HG02623 (cell line): ENCODE results near the gene TUBB3.
"Not testable (repeated sequence)": the region's sequence is repeated elsewhere in the genome, so short reads cannot be mapped to it uniquely, and the experiment has no call there.

Experiments
- ATAC-seq: cut with Tn5 transposase; IDR thresholded peaks from one replicate; pipeline ENCODE4 v1.9.1; 2021; ENCODE audit warnings: moderate library complexity; ENCODE audit not compliant: unreplicated experiment

The TUBB3 gene

GRCh38 chr16:89917773-89918452, 5.2 kb upstream of the TUBB3 start:
- peak; percentile 71 for ATAC-seq

DNA sequence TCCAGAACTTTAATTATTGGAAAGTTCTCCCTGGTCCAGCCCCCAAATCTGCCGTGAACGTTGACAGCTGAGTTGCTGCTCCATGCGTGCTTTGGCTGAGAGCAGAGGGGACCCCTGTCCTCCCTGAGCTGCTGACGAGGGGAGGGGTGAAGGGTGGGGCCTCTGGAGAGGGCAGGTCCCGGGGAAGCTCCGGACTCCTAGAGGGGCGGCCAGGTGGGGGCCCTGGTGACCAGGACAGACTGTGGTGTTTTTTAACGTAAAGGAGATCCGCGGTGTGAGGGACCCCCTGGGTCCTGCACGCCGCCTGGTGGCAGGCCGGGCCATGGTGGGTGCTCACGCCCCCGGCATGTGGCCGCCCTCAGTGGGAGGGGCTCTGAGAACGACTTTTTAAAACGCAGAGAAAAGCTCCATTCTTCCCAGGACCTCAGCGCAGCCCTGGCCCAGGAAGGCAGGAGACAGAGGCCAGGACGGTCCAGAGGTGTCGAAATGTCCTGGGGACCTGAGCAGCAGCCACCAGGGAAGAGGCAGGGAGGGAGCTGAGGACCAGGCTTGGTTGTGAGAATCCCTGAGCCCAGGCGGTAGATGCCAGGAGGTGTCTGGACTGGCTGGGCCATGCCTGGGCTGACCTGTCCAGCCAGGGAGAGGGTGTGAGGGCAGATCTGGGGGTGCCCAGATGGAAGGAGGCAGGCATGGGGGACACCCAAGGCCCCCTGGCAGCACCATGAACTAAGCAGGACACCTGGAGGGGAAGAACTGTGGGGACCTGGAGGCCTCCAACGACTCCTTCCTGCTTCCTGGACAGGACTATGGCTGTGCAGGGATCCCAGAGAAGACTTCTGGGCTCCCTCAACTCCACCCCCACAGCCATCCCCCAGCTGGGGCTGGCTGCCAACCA, 4.4 kb upstream of the TUBB3 start, which contains the start of gene MC1R:
TSS of gene MC1R (plus strand) at position 410 of the 895 bp plus-strand sequence. CDS start at position 807, 397 bp downstream.
- no peak for ATAC-seq

DNA sequence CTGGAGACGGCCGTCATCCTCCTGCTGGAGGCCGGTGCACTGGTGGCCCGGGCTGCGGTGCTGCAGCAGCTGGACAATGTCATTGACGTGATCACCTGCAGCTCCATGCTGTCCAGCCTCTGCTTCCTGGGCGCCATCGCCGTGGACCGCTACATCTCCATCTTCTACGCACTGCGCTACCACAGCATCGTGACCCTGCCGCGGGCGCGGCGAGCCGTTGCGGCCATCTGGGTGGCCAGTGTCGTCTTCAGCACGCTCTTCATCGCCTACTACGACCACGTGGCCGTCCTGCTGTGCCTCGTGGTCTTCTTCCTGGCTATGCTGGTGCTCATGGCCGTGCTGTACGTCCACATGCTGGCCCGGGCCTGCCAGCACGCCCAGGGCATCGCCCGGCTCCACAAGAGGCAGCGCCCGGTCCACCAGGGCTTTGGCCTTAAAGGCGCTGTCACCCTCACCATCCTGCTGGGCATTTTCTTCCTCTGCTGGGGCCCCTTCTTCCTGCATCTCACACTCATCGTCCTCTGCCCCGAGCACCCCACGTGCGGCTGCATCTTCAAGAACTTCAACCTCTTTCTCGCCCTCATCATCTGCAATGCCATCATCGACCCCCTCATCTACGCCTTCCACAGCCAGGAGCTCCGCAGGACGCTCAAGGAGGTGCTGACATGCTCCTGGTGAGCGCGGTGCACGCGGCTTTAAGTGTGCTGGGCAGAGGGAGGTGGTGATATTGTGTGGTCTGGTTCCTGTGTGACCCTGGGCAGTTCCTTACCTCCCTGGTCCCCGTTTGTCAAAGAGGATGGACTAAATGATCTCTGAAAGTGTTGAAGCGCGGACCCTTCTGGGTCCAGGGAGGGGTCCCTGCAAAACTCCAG, 3.4 kb upstream of the TUBB3 start:
- no peak for ATAC-seq

DNA sequence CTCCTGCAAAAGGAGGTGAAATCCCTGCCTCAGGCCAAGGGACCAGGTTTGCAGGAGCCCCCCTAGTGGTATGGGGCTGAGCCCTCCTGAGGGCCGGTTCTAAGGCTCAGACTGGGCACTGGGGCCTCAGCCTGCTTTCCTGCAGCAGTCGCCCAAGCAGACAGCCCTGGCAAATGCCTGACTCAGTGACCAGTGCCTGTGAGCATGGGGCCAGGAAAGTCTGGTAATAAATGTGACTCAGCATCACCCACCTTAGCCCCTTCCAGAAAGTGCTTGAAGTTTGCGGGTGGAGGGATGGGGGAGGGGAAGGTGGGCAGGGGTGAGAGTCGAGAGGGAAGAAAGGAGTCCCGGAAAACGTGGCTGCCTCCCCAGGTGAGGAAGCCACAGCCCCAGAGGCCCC, 2.4 kb upstream of the TUBB3 start:
- no peak for ATAC-seq

DNA sequence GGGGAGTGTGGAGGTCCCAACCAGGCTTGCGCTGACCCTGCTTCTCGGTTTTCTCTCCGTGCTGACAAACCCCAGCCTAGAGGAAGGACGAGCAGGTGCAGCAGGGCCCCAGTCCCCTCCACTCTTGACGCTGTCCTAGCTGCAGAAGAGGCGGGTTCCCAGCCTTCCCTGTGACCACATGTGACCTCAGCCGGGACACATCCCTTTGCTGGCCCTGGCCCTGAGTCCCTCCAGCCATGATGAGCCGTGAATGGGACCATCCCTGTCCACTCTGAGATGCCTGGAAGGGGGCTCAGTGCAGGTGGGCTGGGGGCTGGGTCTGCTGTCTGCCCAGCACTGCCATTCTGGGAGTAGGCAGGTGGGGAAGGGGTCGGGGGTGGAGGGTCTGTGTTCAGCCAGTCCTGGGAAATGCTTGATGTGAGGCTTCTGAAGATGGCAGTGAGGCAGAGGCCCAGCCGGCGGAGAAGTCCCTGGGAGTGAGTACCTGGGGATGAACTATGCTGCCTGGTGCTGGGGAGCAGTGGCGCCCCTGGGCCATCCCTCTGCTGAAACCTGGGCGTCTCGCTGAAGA, 1.9 kb upstream of the TUBB3 start:
- ATAC-seq, result no peak

- no peak for ATAC-seq
Measured at GRCh38 chr16:89921702-89922476, 1.3 kb upstream of the TUBB3 start.

GRCh38 chr16:89922477-89922883, 662 bp upstream of the TUBB3 start:
- ATAC-seq, result no peak

GRCh38 chr16:89923640-89924296, 626 bp downstream of the TUBB3 start:
- ATAC-seq, result no peak

- no peak for ATAC-seq
Measured at GRCh38 chr16:89924297-89924924, 1.3 kb downstream of the TUBB3 start.

GRCh38 chr16:89924925-89925307, 1.8 kb downstream of the TUBB3 start:
- no peak for ATAC-seq

GRCh38 chr16:89925596-89926079, 2.5 kb downstream of the TUBB3 start:
- ATAC-seq, result no peak

DNA sequence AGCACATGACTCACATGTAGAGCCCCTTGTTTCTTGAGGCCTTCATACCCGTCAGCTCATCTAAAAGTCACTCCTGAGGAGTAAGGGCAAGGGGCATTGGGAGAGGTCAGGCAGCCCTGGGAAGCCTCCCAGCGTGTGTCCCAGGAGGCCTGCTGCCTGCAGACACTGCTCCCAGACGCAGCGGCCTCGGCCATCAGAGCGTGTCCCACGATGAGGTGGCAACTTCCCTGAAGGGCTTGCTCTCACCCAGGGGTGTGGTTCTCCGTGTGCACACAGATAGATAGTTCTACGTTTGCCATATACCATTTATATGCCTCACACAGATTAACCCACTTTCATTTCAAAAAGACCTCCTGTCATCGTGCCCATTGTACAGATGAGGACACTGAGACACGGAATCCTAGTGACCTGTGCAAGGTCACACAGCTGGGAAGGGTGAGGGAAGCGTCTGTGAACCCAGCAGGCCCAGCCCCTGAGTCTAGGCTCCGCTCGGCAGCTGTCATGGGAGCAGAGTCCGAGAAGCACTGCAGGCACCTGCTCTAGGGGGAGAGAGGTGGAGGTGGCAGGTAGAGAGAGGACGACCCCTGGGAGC, 8.3 kb downstream of the TUBB3 start:
- ATAC-seq, result no peak

GRCh38 chr16:89931964-89932363, 8.8 kb downstream of the TUBB3 start:
- ATAC-seq, result no peak

- not testable (repeated sequence) for ATAC-seq
Measured at GRCh38 chr16:89934019-89934418, 10.9 kb downstream of the TUBB3 start.

- ATAC-seq, result no peak
Measured at GRCh38 chr16:89934611-89935553, 11.7 kb downstream of the TUBB3 start.

DNA sequence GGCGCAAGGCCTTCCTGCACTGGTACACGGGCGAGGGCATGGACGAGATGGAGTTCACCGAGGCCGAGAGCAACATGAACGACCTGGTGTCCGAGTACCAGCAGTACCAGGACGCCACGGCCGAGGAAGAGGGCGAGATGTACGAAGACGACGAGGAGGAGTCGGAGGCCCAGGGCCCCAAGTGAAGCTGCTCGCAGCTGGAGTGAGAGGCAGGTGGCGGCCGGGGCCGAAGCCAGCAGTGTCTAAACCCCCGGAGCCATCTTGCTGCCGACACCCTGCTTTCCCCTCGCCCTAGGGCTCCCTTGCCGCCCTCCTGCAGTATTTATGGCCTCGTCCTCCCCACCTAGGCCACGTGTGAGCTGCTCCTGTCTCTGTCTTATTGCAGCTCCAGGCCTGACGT, 12.5 kb downstream of the TUBB3 start:
- ATAC-seq, result not testable (repeated sequence)

- ATAC-seq, result no peak
Measured at GRCh38 chr16:89936034-89936433, 12.9 kb downstream of the TUBB3 start.
